Left hindlimb (tissue), 1 donor: ENCODE data around the gene RPRD1B.

Source experiments
- DNase-seq: peaks from one replicate; pipeline ENCODE4 v3.0.0-alpha.2; 2018

The RPRD1B gene

GRCh38 chr20:38125157-38126056 is 91.9 kb downstream of the RPRD1B start:
- no peak for DNase-seq

- no peak for DNase-seq
Measured at GRCh38 chr20:38126146-38126921, 92.8 kb downstream of the RPRD1B start.

GRCh38 chr20:38126932-38127621 is 93.5 kb downstream of the RPRD1B start:
- no peak for DNase-seq

GRCh38 chr20:38127920-38128528 is 94.5 kb downstream of the RPRD1B start:
- DNase-seq = no peak

- DNase-seq = no peak
Measured at GRCh38 chr20:38128691-38129090, 95.1 kb downstream of the RPRD1B start.

- no peak for DNase-seq
Measured at GRCh38 chr20:38129248-38129865, 95.8 kb downstream of the RPRD1B start.

GRCh38 chr20:38129893-38130609 is 96.5 kb downstream of the RPRD1B start:
- DNase-seq = no peak

GRCh38 chr20:38130687-38131587 is 97.4 kb downstream of the RPRD1B start:
- peak; percentile 6 for DNase-seq

GRCh38 chr20:38131588-38132121 is 98.1 kb downstream of the RPRD1B start:
- DNase-seq = no peak

- DNase-seq = no peak
Measured at GRCh38 chr20:38132156-38132909, 98.8 kb downstream of the RPRD1B start.

- no peak for DNase-seq
Measured at GRCh38 chr20:38132910-38133501, 99.5 kb downstream of the RPRD1B start.

- DNase-seq = no peak
Measured at GRCh38 chr20:38133680-38134426, 100.3 kb downstream of the RPRD1B start.

GRCh38 chr20:38134427-38135270 is 101.1 kb downstream of the RPRD1B start:
- no peak for DNase-seq

- no peak for DNase-seq
Measured at GRCh38 chr20:38135271-38135650, 101.7 kb downstream of the RPRD1B start.

- DNase-seq = peak; percentile 9
Measured at GRCh38 chr20:38135651-38136420, 102.3 kb downstream of the RPRD1B start.

- no peak for DNase-seq
Measured at GRCh38 chr20:38136421-38137245, 103.1 kb downstream of the RPRD1B start.
